T-helper 2 cell (primary cell): ENCODE measurements around the gene SMAD6.

ENCODE experiments used
- DNase-seq, 5 experiments: peaks; one replicate each; pipeline versions ENCODE4 v3.0.0 to v3.0.0-alpha.2; 2012 to 2022
- total RNA-seq, 2 donors: gene quantifications; one replicate each; lab custom pipeline; 2026; lab: John Stamatoyannopoulos, UW

Gene SMAD6
- total RNA-seq: 1.0 to 4.1 reads per million in 2 donors

DNA sequence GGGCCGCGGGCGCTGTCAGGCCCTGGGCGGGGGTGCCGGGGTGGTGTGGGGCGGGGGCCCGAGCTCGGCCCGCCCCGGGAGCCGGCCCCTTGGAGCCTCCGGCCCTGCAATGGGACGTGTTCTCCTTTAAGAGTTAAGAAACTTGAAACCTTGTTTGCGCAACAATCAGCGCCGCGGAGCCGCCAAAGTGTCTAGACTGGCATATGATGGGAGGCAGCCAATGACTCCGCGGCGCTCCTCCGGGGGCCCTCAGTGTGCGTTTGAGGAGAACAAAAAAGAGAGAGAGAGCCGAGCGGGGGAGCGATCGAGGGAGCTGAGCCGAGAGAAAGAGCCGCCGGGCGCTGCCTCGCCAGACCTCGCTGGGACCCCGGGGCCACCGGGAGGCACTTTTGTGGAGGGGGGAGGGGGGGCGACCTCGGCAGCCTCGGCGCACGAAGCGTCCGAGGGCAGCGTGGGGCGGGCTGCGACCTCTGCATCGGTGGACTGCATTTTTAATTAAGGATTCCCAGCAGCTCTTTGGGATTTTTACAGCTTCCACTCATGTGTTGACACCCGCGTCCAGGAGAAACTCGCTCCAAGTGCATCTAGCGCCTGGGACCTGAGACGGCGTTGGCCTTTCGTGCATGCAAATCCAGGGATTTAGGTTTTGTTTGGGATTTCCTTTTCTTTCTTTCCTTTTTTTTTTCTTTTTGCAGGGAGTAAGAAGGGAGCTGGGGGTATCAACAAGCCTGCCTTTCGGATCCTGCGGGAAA is at the start of gene SMAD6:
Gene SMAD6 (plus strand): TSS at position 202 of the 752 bp plus-strand sequence. CDS start 1,023 bp downstream, outside the sequence.
- DNase-seq: peak; percentile 31 to 93 (median 57)

- no peak for DNase-seq
These were observed 49.2 kb upstream of the SMAD6 start for GRCh38 chr15:66652806-66653205.

- no peak for DNase-seq
These were observed 48.6 kb upstream of the SMAD6 start for GRCh38 chr15:66653398-66653797.

DNA sequence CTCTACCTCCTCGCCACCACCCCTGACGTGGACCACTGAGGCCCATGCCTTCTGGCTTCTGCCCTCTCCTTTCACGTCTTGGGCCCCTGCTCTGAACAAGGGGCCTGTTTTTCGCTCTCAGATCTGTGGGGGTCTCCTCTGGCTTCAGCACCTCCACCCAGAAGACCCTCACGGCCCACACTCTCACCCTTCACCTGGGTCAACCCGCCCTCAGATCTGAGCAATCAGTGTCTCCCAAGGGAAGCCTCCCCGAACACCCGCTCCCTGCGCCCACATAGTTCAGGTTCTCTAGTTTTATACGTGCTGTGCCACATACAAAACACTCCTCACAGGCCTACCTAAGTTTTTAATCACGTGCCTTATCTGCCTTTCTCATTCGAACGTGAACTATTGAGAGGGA is 48.2 kb upstream of the SMAD6 start:
- no peak for DNase-seq

DNA sequence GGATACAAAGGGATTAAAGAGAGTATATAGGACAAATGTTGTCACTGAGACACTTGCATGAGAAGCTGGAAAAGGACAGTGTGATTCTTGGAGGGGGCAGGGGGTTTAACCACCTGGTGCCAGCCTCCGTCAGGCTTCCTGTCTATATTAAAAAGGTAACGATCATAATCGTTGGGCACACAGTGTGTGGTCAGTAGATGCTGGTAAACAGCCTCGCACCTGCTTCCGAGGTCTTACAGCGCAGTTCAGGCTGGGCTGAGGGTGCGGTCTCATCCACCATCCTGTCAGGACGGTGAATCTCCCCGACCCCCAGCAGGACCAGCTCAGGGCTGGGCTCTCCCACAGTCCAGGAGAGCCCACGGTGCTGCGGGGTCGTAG is 47.7 kb upstream of the SMAD6 start:
- DNase-seq: no peak

DNA sequence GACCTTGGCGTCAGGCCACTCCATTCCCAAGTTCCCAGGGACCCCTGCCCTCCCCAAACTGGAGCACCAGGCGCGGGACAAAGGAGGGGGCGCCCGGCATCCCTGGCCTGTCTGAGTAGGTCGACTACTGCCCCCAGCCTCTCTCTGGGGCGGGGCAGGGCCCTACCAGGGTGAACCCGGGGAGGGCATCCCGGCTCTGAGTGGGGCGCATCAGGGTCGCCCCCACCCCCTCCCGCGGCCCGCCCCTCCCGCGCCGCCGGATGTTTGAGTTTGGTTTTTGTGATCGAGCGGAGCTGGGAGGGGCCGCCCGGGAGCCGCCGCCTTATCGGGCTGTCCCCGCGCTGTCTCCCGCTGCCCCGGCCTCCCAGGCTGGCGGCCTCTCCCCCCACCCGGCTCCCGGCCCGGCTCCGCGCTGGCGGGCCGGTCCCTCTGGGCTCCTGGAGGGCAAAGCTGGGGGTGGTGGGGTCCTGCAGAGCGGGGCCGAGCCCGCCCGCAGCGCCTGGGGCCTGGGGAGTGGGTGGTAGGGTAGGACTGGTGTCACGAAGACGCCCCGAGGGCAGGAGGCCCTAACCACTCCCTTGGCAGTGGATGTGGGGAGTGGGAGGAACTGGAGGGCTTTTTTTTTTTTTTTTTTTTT is 47.2 kb upstream of the SMAD6 start:
- DNase-seq: peak in 1 of 5 experiments; percentile 43

GRCh38 chr15:66655511-66655910 is 46.5 kb upstream of the SMAD6 start:
- DNase-seq: no peak

DNA sequence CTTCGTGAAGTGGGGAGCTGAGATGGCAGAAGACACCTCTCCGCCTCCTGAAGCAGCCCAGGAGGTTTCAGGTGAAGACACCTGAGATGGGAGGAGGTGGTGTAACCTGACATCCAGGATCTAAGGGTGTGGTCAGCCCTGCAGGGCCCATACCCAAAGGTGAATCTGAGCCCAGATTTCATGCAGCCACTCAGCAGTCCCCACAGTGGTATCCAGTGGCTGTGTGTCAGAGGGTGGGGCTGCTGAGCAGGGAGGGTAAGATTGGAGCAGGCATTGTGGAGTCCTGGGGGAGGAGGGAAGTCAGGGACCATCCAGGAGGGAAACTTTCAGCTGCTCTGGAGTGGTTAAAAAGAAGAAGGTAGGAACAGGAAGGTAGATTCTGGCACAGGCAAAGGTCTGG is 46.0 kb upstream of the SMAD6 start:
- no peak for DNase-seq

GRCh38 chr15:66657185-66658020 is 44.6 kb upstream of the SMAD6 start:
- no peak for DNase-seq

GRCh38 chr15:66658044-66658443 is 44.0 kb upstream of the SMAD6 start:
- DNase-seq: no peak

DNA sequence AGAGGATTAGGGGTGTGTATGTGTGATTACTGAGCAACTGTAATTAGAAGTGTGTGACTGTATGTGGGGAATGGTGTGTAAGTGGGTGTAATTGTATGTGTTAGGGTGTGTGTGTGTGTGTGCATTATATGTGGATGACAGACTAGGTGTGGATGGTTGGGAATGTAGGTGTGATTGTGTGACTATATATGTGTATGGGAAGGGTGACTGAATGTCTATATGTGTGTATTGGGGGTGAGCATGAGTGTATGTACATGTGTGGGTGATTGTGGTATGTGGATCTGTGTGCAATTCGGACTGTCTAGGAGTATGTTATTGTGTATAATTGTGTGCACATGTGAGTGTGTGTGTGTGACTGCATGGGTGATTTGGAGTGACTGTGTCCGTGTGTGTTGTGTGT is 43.2 kb upstream of the SMAD6 start:
- no peak for DNase-seq

DNA sequence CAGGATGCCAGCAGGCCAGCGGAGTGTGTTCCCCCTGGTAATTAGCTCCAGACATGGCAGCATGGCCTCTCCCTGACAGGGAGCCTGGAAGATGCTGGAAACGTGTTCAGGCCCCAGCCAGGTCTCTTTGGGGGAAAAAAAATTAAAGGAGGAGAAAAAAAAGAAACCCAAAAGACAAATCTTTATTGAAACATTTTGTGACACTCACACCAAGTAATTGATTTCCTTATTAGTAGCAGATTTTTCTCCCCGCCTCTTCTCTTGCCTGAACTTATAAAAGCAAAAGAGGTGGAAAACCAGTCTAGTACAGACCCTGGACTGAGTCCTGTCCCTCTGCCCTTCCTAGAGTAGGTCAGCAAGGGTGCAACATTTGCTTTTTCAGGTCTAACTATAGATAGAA is 42.7 kb upstream of the SMAD6 start:
- DNase-seq: no peak

DNA sequence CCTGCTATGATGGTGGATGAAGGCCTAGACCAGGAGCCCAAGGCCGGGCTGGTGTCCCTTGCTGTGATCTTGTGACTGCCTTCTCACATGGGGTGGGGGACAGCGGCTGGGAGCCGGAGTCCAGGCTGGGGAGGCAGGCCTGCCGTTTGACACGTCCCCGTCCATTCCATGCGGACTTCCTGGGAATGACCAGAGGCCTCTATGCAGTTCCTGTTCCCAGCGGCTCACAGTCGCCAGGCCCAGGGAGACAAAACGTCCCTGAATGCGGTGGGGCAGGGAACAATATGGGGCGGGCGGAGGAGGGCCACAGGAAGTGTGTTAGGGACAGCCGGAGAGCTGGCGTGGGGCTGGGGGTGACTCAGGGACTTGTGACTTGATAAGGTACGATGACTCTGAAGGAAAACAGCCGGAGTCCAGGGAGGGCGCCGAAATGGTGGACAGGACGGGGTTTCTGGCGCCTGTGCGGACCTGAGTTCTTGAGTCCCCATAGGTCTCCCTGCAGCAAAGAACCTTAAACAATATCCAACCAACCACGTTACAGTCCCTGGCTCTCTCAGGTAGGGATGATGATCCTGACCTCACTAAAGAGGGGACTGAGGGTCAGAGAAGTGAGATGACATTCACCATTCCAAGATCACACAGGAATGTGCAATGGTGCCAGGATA is 40.5 kb upstream of the SMAD6 start:
- DNase-seq: no peak

GRCh38 chr15:66662522-66662921 is 39.5 kb upstream of the SMAD6 start:
- no peak for DNase-seq

- no peak for DNase-seq
These were observed 38.4 kb upstream of the SMAD6 start for GRCh38 chr15:66663664-66664063.

- no peak for DNase-seq
These were observed 31.9 kb upstream of the SMAD6 start for GRCh38 chr15:66670175-66670574.

DNA sequence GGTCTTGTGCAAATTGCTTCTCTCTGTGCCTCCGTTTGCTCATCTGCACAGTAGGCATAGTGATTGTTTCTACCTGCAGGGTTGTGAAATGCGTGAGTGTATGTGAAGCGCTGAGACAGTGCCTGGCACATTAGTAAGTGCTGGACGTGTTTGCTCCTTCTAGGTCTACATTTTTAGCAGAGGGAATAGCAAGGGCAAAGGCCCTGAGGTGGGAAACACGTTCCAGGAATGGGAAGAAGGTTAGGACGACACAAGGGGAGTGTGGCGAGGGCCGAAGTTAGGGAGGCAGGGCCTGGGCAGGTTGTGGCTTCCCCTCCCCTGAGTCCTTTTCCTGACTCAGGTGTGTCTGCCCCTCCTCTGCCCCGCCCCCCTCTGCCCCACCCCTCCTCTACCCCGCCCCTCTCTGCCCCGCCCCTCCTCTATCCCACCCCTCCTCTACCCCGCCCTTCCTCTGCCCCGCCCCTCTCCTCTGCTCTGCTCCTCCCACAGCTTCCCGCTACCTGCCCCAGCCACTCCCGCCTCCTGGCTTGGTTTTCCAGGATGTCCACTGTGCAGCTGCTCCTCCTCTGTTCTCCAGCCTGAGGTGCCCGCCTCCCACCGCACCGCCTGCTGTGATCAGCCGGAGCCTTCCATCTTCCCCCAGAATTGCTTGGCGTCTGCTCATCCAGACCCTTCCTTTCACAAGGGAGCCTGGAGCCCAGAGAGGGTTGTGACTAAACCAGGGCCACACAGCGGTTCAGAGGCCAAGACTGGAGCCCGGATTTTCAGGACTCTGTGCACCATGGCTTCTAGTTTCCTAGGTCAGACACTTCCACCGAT is 31.1 kb upstream of the SMAD6 start:
- DNase-seq: no peak

DNA sequence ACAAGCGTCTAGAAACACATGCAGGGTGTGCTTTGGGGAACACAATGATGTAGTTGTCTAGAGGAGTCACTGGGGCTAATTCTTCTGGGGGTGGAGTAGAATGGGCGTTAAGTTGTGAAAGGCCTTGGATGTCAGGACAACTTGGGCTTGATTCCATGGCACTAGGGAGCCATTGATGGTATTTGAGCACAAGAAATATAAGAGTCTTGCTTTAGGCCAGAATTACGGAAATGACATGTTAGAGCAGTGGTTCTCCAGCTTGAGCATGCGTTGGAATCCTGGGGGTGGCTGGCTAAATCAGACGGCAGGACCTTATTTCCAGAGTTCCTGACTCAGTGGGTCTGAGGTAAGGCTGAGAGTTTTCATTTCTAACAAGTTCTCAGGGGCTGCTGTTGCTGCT is 29.2 kb upstream of the SMAD6 start:
- no peak for DNase-seq

GRCh38 chr15:66673410-66674322 is 28.4 kb upstream of the SMAD6 start:
- DNase-seq: peak in 1 of 5 experiments; percentile 45

- no peak for DNase-seq
These were observed 27.3 kb upstream of the SMAD6 start for GRCh38 chr15:66674756-66675155.

- no peak for DNase-seq
These were observed 26.6 kb upstream of the SMAD6 start for GRCh38 chr15:66675446-66675845.
